Astrocyte (in vitro differentiated cells and primary cell): ENCODE results near the gene CIAO3. TPM values are rescaled to one million over a fixed set of nuclear protein-coding genes. Genes with fewer than 3 reads are reported as not detected.

Experiments
- DNase-seq: peaks from one replicate; pipeline ENCODE4 v3.0.0-alpha.2; 2010; ENCODE audit warnings: low read depth
- FAIRE-seq: peaks from 2 replicates; lab custom pipeline; 2011; peaks lifted over from hg19 to GRCh38; lab: Jason Lieb, UNC
- H2AFZ ChIP-seq: 2 replicates; pipeline ENCODE4 v1.6.0; 2012; ENCODE audit warnings: low read depth, low read length, inconsistent platforms
- H3K27ac ChIP-seq: 2 replicates; pipeline ENCODE4 v1.5.1; 2011; ENCODE audit warnings: low read depth, low read length, inconsistent platforms
- H3K27me3 ChIP-seq: 2 replicates; pipeline ENCODE4 v1.6.0; 2011; ENCODE audit warnings: low read length, inconsistent platforms; ENCODE audit not compliant: insufficient read depth
- H3K36me3 ChIP-seq: 2 replicates; pipeline ENCODE4 v1.5.1; 2011; ENCODE audit warnings: low read length, inconsistent platforms; ENCODE audit not compliant: insufficient read depth
- H3K4me1 ChIP-seq: 2 replicates; pipeline ENCODE4 v1.5.1; 2011; ENCODE audit warnings: low read length, inconsistent platforms; ENCODE audit not compliant: insufficient read depth
- H3K4me2 ChIP-seq: 2 replicates; pipeline ENCODE4 v1.6.0; 2012; ENCODE audit warnings: low read length, inconsistent platforms
- H3K4me3 ChIP-seq: 2 replicates; pipeline ENCODE4 v1.5.1; 2011; ENCODE audit warnings: low read depth, mild to moderate bottlenecking, low read length, inconsistent platforms; ENCODE audit not compliant: insufficient read depth
- H3K79me2 ChIP-seq: 2 replicates; pipeline ENCODE4 v1.6.0; 2012; ENCODE audit warnings: mild to moderate bottlenecking, low read length, inconsistent platforms; ENCODE audit not compliant: insufficient read depth
- H3K9ac ChIP-seq: 2 replicates; pipeline ENCODE4 v1.6.0; 2012; ENCODE audit warnings: mild to moderate bottlenecking, low read length, inconsistent platforms
- H3K9me3 ChIP-seq: 2 replicates; pipeline ENCODE4 v1.5.1; 2012; ENCODE audit warnings: low read depth, mild to moderate bottlenecking, low read length, inconsistent platforms; ENCODE audit not compliant: insufficient read depth
- H4K20me1 ChIP-seq: 2 replicates; pipeline ENCODE4 v1.6.0; 2012; ENCODE audit warnings: low read length, inconsistent platforms; ENCODE audit not compliant: insufficient read depth
- H3K27ac Mint-ChIP-seq: one replicate; pipeline ENCODE4 v1.8.0; 2021; ENCODE audit warnings: mild to moderate bottlenecking, mixed read lengths; ENCODE audit not compliant: unreplicated experiment
- H3K27me3 Mint-ChIP-seq: one replicate; pipeline ENCODE4 v1.8.0; 2021; ENCODE audit warnings: low read depth, mixed read lengths; ENCODE audit not compliant: unreplicated experiment
- H3K36me3 Mint-ChIP-seq: one replicate; pipeline ENCODE4 v1.8.0; 2021; ENCODE audit warnings: low read depth, mixed read lengths; ENCODE audit not compliant: unreplicated experiment
- H3K4me1 Mint-ChIP-seq: one replicate; pipeline ENCODE4 v1.8.0; 2021; ENCODE audit warnings: low read depth, mixed read lengths; ENCODE audit not compliant: unreplicated experiment
- H3K4me3 Mint-ChIP-seq: one replicate; pipeline ENCODE4 v1.8.0; 2021; ENCODE audit warnings: mild to moderate bottlenecking, moderate library complexity, mixed read lengths; ENCODE audit not compliant: unreplicated experiment
- H3K9me3 Mint-ChIP-seq: one replicate; pipeline ENCODE4 v1.8.0; 2021; ENCODE audit warnings: mild to moderate bottlenecking, mixed read lengths; ENCODE audit not compliant: unreplicated experiment
- EZH2 ChIP-seq: IDR thresholded peaks from 2 replicates; pipeline ENCODE4 v1.6.1; 2012; ENCODE audit warnings: mild to moderate bottlenecking, low read length, inconsistent platforms; ENCODE audit not compliant: insufficient read depth
- total RNA-seq: library from RNA; stranded (reverse); gene quantifications from 2 replicates; pipeline ENCODE4 v1.2.1, GENCODE V29; 2021
- TF ChIP-seq, protein P1 (sequence below): IDR thresholded peaks from 2 replicates; pipeline ENCODE4 v1.5.1; 2011; ENCODE audit warnings: low read depth, mild to moderate bottlenecking, inconsistent platforms, low read length, moderate library complexity; ENCODE audit not compliant: insufficient read depth

Gene CIAO3
- total RNA-seq, 1 donor from 2014 or later = 19.6 TPM

DNA sequence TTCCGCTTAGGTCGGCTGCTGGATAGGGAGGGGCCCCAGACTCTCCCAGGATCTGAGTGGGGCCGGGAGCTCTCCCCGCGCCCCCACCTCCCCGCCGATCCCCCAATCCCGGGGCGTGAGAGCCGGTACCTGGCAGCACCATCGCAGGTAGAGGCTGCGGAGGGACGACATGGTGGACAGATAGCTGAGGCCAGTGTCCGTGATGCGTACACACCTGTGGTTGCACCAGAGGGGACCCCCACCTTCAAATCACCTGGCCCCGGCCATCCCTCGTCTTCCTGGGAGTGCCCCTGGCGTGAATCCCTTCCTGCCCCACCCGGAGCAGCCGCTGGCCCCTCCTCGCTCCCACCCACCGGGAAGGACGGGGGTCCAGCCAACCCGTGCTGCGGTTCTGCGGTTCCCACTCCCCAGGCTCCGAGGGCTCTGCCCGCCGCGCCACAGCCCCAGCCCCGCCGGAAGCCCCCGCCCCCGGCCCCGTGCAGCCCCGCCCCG lies 45.9 kb downstream of the CIAO3 start:
- Mint-ChIP-seq H3K4me3 (no peak overlapping the region), H3K36me3 (no peaks in the 10 kb centered on the region), H3K27me3 (peaks cover 39% of the 10 kb centered on the region), H3K9me3 (no peaks in the 10 kb centered on the region), H3K4me1 (peaks cover 2% of the 10 kb centered on the region), H3K27ac (no peak overlapping the region)
- no peak overlapping the region for H2AFZ ChIP-seq
- H3K9ac ChIP-seq = no peak overlapping the region
- peaks cover under 1% of the 10 kb centered on the region for H3K79me2 ChIP-seq
- H3K36me3 ChIP-seq = no peaks in the 10 kb centered on the region
- no peak overlapping the region for H3K4me3 ChIP-seq
- H3K27ac ChIP-seq = no peak overlapping the region
- H4K20me1 ChIP-seq = no peaks in the 10 kb centered on the region
- TF ChIP-seq, protein P1, sequence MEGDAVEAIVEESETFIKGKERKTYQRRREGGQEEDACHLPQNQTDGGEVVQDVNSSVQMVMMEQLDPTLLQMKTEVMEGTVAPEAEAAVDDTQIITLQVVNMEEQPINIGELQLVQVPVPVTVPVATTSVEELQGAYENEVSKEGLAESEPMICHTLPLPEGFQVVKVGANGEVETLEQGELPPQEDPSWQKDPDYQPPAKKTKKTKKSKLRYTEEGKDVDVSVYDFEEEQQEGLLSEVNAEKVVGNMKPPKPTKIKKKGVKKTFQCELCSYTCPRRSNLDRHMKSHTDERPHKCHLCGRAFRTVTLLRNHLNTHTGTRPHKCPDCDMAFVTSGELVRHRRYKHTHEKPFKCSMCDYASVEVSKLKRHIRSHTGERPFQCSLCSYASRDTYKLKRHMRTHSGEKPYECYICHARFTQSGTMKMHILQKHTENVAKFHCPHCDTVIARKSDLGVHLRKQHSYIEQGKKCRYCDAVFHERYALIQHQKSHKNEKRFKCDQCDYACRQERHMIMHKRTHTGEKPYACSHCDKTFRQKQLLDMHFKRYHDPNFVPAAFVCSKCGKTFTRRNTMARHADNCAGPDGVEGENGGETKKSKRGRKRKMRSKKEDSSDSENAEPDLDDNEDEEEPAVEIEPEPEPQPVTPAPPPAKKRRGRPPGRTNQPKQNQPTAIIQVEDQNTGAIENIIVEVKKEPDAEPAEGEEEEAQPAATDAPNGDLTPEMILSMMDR = no peak
- peak; percentile 6 for TF ChIP-seq EZH2
- no peaks in the 10 kb centered on the region for H3K4me1 ChIP-seq
- H3K27me3 ChIP-seq = peaks cover 13% of the 10 kb centered on the region
- H3K4me2 ChIP-seq = no peak overlapping the region
- no peak for FAIRE-seq
- no peaks in the 10 kb centered on the region for H3K9me3 ChIP-seq
- DNase-seq = no peak

DNA sequence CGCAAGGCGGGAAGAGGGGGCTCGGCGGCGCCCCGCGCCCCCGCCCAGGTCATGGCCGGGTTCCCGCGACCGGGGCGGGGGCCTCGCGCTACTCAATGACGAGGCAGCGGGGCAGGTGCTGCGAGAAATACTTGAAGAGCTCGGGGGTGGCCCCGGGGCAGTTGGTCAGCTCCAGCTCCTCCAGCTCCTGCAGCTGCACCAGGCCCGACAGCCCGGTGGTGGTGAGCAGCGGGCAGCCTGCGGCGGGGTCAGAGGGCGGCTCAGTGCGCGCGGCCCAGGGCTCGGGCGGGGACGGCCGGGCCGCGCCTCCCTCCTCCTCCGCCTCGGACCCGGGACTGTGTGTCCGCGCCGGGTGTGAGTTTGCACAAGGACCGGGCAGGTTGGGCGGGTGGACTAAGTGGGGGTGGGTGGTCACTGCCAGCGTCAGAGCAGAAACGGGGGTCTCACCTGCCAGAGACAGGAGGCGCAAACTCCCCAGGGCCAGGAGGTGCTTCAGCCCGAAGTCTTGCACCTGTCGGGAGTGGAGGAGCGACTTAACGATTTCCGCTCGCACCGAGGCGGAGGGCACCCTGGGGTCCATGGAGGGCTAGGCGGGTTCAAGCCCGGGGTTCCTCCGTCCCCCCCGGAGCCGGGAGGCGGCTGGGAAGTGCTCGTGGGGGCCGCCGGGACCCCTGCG lies 46.5 kb downstream of the CIAO3 start:
- no peaks in the 10 kb centered on the region for H3K9me3 Mint-ChIP-seq
- Histone ChIP-seq H3K4me3 (no peak overlapping the region), H3K79me2 (peaks cover 6% of the 10 kb centered on the region), H3K27ac (no peak overlapping the region), H2AFZ (no peak overlapping the region), H3K36me3 (no peaks in the 10 kb centered on the region), H3K4me2 (no peak overlapping the region), H3K4me1 (peaks cover 5% of the 10 kb centered on the region), H3K9ac (no peak overlapping the region), H3K9me3 (no peaks in the 10 kb centered on the region), H4K20me1 (no peaks in the 10 kb centered on the region), H3K27me3 (peaks cover 13% of the 10 kb centered on the region)
- no peak overlapping the region for H3K4me3 Mint-ChIP-seq
- peak; percentile 81 for TF ChIP-seq EZH2
- TF ChIP-seq, protein P1 = no peak
- H3K27me3 Mint-ChIP-seq = peaks cover 37% of the 10 kb centered on the region
- no peak for FAIRE-seq
- no peaks in the 10 kb centered on the region for H3K36me3 Mint-ChIP-seq
- no peak for DNase-seq
- H3K27ac Mint-ChIP-seq = no peak overlapping the region
- peaks cover 2% of the 10 kb centered on the region for H3K4me1 Mint-ChIP-seq

DNA sequence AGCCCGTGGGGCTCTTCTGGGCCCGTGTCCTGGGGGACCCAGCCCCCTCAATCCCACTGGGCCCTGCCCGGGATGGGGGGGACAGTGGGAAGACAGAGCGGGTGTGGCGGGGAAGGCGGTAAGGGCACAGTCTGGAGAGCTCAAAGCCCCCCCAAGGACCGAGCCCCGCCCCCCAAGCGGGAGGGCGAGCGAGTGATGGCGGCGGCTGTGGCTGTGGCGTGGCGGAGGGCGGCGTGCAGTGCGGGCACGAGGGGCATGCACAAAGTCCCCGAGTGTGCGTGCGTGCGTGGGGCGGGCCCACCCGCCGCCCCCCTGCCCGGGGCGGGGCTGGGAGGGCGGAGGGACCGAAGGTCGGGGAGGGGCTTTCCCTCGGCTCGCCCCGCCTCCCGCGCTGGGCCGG lies 47.0 kb downstream of the CIAO3 start:
- H3K27me3 ChIP-seq = peaks cover 13% of the 10 kb centered on the region
- Mint-ChIP-seq H3K4me1 (peaks cover 2% of the 10 kb centered on the region), H3K27ac (no peak overlapping the region), H3K27me3 (peaks cover 34% of the 10 kb centered on the region), H3K4me3 (no peak overlapping the region), H3K9me3 (no peaks in the 10 kb centered on the region), H3K36me3 (no peaks in the 10 kb centered on the region)
- DNase-seq (no peak), FAIRE-seq (no peak)
- no peaks in the 10 kb centered on the region for H4K20me1 ChIP-seq
- TF ChIP-seq EZH2 = peak; percentile 1
- TF ChIP-seq, protein P1 = no peak
- peaks cover 12% of the 10 kb centered on the region for H3K79me2 ChIP-seq
- H3K36me3 ChIP-seq = no peaks in the 10 kb centered on the region
- H3K4me1 ChIP-seq = peaks cover 5% of the 10 kb centered on the region
- no peak overlapping the region for H2AFZ ChIP-seq
- H3K4me3 ChIP-seq = no peak overlapping the region
- H3K27ac ChIP-seq = no peak overlapping the region
- no peaks in the 10 kb centered on the region for H3K9me3 ChIP-seq
- H3K4me2 ChIP-seq = no peak overlapping the region
- H3K9ac ChIP-seq = no peak overlapping the region
